ENCODE data around the gene ATOH1.

ATOH1 gene, protein sequence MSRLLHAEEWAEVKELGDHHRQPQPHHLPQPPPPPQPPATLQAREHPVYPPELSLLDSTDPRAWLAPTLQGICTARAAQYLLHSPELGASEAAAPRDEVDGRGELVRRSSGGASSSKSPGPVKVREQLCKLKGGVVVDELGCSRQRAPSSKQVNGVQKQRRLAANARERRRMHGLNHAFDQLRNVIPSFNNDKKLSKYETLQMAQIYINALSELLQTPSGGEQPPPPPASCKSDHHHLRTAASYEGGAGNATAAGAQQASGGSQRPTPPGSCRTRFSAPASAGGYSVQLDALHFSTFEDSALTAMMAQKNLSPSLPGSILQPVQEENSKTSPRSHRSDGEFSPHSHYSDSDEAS

GRCh38 chr4:93828332-93828994, at the start of gene ATOH1:
Gene ATOH1 (plus strand): TSS chr4:93828753. CDS start chr4:93828927, 174 bp downstream.
- DNase-seq (ENCODE audit: low spot score): no peak

GRCh38 chr4:93779228-93779627, 49.3 kb upstream of the ATOH1 start:
- no peak for DNase-seq (ENCODE audit: low spot score)

GRCh38 chr4:93780080-93780479, 48.5 kb upstream of the ATOH1 start:
- no peak for DNase-seq (ENCODE audit: low spot score)

DNA sequence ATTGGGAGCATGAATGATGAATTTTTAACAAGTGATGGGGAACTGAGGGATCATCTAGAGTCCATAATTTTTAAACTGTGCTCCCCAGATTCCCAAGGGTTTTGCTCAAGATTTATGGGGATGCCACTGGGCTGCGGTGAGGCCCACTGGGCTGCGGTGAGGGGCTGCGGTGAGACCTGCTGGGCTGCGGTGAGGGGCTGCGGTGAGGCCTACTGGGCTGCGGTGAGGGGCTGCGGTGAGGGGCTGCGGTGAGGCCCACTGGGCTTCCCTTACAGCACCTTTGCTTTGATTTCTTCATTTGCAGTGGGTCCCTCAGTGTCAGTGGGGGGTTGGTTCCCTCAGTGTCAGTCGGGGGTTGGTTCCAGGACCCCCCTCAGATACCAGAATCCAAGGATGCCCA, 47.4 kb upstream of the ATOH1 start:
- DNase-seq (ENCODE audit: low spot score): no peak

- no peak for DNase-seq (ENCODE audit: low spot score)
Observed at GRCh38 chr4:93786149-93786548, 42.4 kb upstream of the ATOH1 start.

GRCh38 chr4:93788712-93789111, 39.8 kb upstream of the ATOH1 start:
- DNase-seq (ENCODE audit: low spot score): peak; percentile 15

GRCh38 chr4:93791570-93792195, 36.9 kb upstream of the ATOH1 start:
- peak; percentile 85 for DNase-seq (ENCODE audit: low spot score)

- DNase-seq (ENCODE audit: low spot score): no peak
Observed at GRCh38 chr4:93802045-93802444, 26.5 kb upstream of the ATOH1 start.

GRCh38 chr4:93809773-93810172, 18.8 kb upstream of the ATOH1 start:
- DNase-seq (ENCODE audit: low spot score): no peak

DNA sequence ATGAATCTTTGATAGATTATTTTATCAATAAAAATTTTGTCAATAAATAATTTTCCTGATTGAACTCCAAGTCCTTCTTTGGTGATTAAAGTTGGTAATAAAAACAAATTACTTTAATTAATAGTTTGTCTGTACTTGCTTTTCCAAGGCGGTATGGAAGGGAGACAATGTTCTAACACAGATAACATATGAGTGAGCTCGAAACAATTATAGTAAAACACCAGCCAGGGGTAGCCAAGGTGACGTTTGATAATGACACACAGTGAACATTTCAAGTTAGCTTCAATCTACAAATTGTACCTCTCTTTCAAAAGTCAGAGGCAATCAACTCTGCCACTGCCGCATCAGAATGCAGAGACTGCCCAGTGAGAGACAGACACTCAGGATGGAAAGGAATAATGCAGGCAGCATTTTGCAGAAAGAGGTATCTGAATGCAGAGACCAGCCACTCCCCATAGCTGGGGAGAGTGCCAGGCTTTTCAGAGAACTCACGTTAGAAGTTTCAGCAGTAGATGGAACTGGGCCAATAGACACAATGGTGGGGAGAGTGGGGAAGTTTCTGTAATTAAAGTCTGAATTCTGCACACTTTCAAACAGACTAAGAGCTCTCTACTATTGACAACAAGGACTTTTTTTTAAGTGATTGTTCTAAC, 18.1 kb upstream of the ATOH1 start:
- no peak for DNase-seq (ENCODE audit: low spot score)

DNA sequence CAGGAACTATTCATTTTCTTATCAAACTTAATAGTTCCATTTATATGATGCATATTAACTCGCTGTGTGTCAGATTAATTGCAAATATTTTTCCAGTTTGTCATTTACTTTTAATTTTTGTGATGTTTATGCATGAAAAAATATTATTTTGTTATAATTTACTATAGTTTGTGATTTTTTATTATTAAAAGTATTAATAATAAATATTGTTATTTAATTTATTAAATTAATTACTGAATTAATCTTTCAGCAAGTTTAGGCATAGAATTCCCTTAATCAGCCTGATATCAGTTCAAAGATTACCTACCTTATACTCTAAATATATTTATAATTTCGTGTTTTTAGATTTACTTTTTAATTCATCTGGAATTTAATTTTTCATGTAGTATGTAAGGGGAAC, 15.5 kb upstream of the ATOH1 start:
- DNase-seq (ENCODE audit: low spot score): no peak

DNA sequence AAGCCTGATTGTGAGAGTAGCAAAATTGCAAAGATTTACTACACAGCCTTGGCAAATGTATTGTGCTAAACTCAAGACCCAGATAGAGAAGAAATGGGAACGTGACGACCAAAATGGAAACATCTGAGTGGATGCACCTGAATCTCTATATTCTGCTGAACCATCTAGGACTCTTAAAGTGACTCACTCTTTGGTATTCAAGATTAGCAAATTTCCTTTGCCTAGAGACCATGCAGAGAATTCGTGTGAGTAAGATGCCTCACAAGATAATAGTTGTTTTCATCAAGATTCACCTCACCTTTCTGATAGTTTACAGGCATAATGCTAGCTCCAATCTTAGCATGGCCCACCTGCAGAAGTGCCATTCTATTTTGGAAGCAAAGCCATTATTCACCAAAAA, 14.4 kb upstream of the ATOH1 start:
- DNase-seq (ENCODE audit: low spot score): no peak

DNA sequence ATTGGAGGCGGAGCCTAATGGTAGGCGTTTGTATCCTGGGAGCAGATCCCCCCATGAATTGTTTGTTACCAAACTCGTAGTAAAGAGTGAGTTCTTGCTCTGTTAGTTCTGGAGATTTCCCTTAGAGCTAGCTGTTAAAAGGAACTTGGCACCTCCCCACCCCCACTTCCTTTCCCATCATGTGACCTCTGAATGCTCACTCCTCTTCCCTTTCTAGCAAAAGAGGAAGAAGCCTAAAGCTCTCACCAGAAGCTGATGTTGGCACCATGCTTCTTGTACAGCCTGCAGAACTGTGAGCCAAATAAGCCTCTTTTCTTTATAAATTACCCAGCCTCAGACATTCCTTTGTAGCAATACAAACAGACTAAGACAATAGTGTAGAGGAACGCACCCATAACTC, 13.8 kb upstream of the ATOH1 start:
- peak; percentile 58 for DNase-seq (ENCODE audit: low spot score)

- DNase-seq (ENCODE audit: low spot score): no peak
Observed at GRCh38 chr4:93825551-93826216, 2.9 kb upstream of the ATOH1 start.

- no peak for DNase-seq (ENCODE audit: low spot score)
Observed at GRCh38 chr4:93827272-93827947, 1.1 kb upstream of the ATOH1 start.

- no peak for DNase-seq (ENCODE audit: low spot score)
Observed at GRCh38 chr4:93828995-93829819, 654 bp downstream of the ATOH1 start.

- no peak for DNase-seq (ENCODE audit: low spot score)
Observed at GRCh38 chr4:93829820-93830687, 1.5 kb downstream of the ATOH1 start.

DNA sequence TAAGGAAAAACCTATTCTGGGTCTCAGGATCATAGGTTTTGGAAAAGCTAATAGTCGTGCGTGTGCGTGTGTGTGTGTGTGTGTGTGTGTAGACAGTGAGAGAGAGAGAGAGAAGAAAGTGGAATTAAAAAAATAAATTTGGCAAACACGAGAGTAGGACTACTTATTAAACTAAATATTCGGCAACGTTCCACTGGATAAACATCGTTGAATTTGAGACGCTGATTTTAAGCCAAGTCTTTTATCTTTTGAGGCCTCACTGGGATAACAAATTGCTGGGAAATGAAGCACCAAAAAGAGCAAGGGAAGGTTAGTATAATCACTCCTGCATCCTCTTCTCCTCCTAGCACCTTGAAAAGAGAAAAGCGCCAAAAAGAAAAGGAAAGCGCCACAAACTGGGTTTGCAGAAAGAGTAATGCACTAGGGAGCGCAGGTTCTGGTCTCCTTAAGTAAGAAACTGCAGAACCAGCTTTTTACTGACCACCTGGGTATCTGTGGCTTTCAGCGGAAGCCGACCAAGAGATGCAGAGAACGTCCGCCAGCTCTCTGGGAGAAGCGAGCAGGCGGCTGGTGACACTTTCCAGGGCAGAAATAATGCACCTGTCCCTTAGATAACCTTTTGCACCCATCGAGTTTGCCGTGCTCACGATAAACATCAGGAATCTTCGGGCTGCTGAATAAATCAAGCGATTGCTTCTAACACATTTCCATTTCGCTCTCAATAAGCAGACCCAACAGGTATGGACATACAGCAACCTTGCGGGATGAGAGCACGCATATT, 3.4 kb downstream of the ATOH1 start:
- no peak for DNase-seq (ENCODE audit: low spot score)
